Stimulated activated CD8-positive, alpha-beta memory T cell treated with anti-CD3 and anti-CD28 coated beads, Interleukin-7, amount 100 ng/mL, for 1 hour (primary cell): ENCODE measurements around the gene RPL10.

ENCODE experiments used
- DNase-seq, 2 donors: peaks; one replicate each; pipeline ENCODE4 v3.0.0-alpha.2; 2020; ENCODE audit warnings: low read depth in 2 of 2

RPL10 gene

DNA sequence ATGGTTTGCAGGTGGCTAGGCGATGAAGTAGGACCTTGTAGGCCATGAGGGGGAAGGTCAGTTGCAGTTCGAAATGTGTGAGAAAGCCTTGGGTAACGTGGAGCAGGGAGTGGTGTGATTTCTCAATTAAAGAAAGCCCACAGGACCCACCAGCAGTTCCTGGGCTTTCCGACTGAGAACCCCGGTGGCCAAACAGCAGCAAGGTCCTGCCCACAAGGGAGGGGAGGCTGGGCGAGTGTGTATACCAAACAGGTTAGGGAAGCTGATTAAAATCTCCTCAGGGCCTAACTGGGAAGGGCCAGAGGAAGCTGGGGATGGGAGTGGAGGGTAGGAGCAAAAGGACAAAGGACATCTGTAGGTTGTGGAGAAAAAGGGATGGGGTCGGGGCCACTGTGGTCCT, 32.7 kb downstream of the RPL10 start:
- DNase-seq, result no peak

- DNase-seq, result no peak
Measured at GRCh38 chrX:154431341-154431740, 33.2 kb downstream of the RPL10 start.

DNA sequence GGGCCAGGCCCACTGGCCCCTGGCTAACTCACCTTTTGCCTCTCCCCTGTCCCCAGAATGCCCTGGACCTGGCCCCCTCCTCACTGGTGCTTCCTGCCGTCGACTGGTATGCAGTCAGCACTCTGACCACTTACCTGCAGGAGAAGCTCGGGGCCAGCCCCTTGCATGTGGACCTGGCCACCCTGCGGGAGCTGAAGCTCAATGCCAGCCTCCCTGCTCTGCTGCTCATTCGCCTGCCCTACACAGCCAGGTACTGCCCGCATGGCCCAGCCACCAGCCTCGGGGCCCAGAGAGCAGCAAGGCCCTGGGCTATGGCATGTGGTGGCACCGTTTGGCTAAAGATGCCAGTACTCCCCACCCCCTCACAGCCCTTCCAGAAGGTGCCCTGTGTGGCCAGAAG, 34.0 kb downstream of the RPL10 start:
- no peak for DNase-seq

- DNase-seq, result no peak
Measured at GRCh38 chrX:154433605-154434004, 35.4 kb downstream of the RPL10 start.

DNA sequence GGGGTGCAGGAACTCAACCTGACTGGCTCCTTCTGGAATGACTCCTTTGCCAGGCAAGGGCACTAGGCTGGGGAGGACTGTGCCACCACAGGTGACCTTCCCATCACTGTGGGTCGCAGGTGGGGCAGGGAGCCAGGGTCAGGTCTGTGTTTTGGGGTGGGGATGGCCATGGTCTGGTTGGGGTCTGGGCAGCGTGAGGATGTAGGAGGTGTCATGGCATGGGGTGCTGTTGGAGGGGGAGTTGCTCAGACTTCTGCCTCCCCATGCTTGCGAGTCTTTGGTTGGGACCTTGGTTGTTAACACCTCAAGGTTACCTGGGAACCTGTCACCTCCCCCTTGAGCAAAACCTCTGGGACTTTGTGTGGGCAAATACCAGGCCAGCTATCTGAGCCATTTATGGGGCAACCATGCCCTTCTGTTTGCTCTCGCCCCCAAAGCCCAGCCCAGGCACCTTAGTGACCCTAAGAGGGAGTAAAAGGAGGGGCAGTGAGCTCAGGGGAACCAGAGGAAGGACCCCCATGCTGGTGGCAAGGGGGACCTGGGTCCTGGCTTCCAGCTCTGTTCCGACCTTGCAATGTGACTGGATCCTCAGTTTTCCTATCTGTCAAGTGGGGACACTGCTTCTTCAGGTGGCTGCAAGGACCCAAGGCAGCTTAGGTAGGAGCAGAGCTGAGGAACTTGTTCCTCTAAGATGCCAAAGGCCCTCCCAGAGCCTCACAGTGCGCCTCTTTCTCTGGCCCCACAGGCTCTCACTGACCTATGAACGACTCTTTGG, 36.4 kb downstream of the RPL10 start:
- no peak for DNase-seq

- DNase-seq, result no peak
Measured at GRCh38 chrX:154435171-154435733, 37.1 kb downstream of the RPL10 start.

DNA sequence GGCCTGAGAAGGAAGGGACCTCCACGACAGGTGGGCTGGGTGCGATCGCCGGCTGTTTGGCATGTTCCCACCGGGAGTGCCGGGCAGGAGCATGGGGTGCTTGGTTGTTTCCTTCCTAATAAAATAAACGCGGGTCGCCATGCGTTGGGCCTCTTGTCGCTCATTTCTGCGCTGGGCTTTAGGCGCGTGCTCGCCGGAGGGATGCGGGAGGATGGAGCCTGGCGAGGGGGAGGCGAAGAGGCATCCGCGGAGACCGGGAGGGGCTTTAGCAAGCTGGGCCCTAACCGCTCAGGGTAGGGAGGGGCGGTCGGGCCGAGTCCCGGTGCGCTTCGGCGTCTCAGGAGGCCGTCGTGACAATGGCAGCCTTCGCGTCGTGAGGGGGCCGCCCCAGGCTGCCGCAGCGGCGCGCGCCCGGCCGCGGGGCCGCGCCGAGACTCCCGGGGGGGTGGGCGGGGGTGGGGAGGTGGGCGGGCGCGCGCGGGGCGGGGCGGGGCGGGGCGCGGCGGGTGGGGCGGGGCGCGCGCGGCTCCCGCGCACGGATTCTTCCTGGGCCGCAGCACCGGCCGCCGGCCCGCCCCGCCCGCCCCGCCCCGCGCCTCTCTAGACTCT, 38.3 kb downstream of the RPL10 start:
- DNase-seq, result no peak

- no peak for DNase-seq
Measured at GRCh38 chrX:154436983-154437752, 39.0 kb downstream of the RPL10 start, which contains the start of gene GDI1. Gene GDI1 (plus strand): TSS chrX:154437154. CDS start chrX:154437255, 101 bp downstream.

GRCh38 chrX:154437971-154438893, 40.1 kb downstream of the RPL10 start:
- no peak for DNase-seq

DNA sequence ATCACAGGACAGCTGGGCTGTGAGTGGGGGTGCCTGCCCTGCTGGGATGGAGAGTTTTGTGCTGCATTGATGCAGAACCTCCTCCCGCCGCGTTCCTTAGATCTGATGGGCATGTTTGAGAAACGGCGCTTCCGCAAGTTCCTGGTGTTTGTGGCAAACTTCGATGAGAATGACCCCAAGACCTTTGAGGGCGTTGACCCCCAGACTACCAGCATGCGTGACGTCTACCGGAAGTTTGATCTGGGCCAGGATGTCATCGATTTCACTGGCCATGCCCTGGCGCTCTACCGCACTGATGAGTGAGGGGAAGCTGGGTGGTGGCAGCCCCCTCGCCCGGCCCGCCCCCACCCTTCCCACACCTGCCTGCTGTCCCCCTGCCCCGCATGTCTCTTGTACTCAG, 41.7 kb downstream of the RPL10 start:
- DNase-seq, result no peak

GRCh38 chrX:154440623-154441357, 42.6 kb downstream of the RPL10 start:
- DNase-seq, result no peak

DNA sequence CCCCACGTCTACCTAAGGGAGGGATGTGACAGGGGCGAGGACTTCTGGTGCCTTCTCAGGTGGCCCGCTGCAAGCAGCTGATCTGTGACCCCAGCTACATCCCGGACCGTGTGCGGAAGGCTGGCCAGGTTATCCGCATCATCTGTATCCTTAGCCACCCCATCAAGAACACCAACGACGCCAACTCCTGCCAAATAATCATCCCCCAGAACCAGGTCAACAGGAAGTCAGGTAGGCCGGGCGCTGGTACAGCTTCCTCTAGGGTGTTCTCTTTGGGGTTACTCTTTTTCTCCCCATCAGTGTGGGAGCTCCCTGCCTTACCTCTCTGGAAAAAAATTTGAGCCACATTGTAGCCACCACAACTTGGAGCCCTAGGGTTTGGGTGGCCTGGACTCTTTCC, 43.4 kb downstream of the RPL10 start:
- DNase-seq, result no peak

- no peak for DNase-seq
Measured at GRCh38 chrX:154441984-154442707, 44.0 kb downstream of the RPL10 start.

GRCh38 chrX:154443479-154443910, 45.3 kb downstream of the RPL10 start:
- no peak for DNase-seq

- peak in 1 of 2 donors; percentile 27 for DNase-seq
Measured at GRCh38 chrX:154443992-154444754, 46.0 kb downstream of the RPL10 start, which contains the start of gene FAM50A. Gene FAM50A (plus strand): TSS chrX:154444141. CDS start chrX:154444236, 95 bp downstream.

DNA sequence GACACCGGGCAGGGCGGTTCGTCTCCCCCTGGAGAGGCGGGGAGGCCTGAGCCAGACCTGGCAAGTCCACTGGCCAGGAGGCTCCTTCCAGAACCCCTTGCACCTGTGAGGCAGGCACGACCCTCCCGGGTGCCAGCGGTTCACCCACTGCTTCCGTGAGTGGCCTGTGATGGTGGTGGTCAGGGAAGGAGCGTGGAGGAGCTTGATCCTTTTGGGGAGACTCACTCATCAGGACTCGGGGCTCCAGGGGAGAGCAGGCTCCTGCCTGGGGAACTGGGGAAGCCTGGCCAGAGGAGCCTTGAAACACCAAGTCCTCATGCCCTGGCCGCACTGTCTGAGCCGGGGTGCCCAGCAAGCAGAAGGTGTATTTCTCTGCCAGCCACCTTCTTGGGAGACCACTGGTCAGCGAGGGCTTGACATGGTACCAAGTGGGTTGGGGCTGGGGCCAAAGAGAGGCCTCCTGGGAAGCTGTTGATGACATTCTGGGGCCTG, 46.6 kb downstream of the RPL10 start:
- no peak for DNase-seq

- DNase-seq, result no peak
Measured at GRCh38 chrX:154445776-154446175, 47.6 kb downstream of the RPL10 start.

DNA sequence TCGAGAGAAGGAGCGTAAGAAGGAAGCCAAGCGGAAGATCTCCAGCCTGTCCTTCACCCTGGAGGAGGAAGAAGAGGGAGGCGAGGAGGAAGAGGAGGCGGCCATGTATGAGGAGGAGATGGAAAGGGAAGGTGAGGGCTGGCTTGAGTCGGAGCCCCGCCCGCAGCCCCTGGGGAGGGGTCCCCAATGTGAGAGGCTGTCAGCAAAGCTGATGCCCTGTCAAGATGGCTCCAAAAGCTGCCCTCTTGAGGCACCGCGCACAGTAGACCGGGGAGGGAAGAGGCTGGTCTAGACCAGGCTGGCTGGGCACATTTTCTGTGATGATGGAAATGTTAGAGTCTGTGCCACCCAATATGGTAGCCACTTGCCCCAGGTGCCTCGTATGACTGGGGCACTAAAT, 48.3 kb downstream of the RPL10 start:
- no peak for DNase-seq

- no peak for DNase-seq
Measured at GRCh38 chrX:154448484-154448883, 50.3 kb downstream of the RPL10 start.
